Endothelial cell of umbilical vein (primary cell): ENCODE measurements around the gene SAC3D1. TPM values are rescaled to one million over a fixed set of nuclear protein-coding genes. Genes with fewer than 3 reads are reported as not detected.

Source experiments
- BruUV-seq: library from RNA; stranded (reverse); fragments of 400-500 nt; replicated peaks from 2 replicates; lab custom pipeline; 2021; lab: Mats Ljungman, UMichigan
- CTCF ChIA-PET: fragments of 300-600, 350-600 bp; sonication (Branson Sonifier 250); formaldehyde crosslinking; loops from one replicate; lab custom pipeline; 2021; ENCODE audit warnings: antibody characterized with exemption, inconsistent platforms; lab: Charles Lee
- POLR2A ChIA-PET: fragments of 300-600, 350-600 bp; sonication (Branson Sonifier 250); formaldehyde crosslinking; loops from one replicate; lab custom pipeline; 2021; ENCODE audit warnings: antibody characterized with exemption, inconsistent platforms; lab: Charles Lee
- DNase-seq: peaks from one replicate; pipeline ENCODE4 v3.0.0-alpha.2; 2011; ENCODE audit warnings: low read depth, low spot score
- FAIRE-seq: peaks from 2 replicates; lab custom pipeline; 2011; peaks lifted over from hg19 to GRCh38; lab: Jason Lieb, UNC
- H2AFZ ChIP-seq: 2 replicates; pipeline ENCODE4 v1.6.0; 2012; ENCODE audit warnings: low read depth, low read length, control low read depth, inconsistent platforms
- H3K27ac ChIP-seq: 2 replicates; pipeline ENCODE4 v1.5.1; 2011; ENCODE audit warnings: low read depth, mild to moderate bottlenecking, control low read depth, low read length, moderate library complexity; ENCODE audit not compliant: insufficient read depth
- H3K27me3 ChIP-seq, 2 experiments: 2 replicates each; pipeline versions ENCODE4 v1.6.0 to v1.6.1; 2011; ENCODE audit warnings: low read length in 2 of 2, mixed read lengths in 1 of 2; ENCODE audit not compliant: control insufficient read depth in 2 of 2, insufficient read depth in 2 of 2
- H3K36me3 ChIP-seq, 2 experiments: 2 replicates in 1 of 2; 3 replicates in 1 of 2; pipeline ENCODE4 v1.5.1; 2011; ENCODE audit warnings: low read length in 2 of 2, mild to moderate bottlenecking in 1 of 2, moderate library complexity in 1 of 2; ENCODE audit not compliant: control insufficient read depth in 2 of 2, insufficient read depth in 2 of 2; ENCODE audit errors: extremely low read depth in 1 of 2
- H3K4me1 ChIP-seq: 3 replicates; pipeline ENCODE4 v1.5.1; 2011; ENCODE audit warnings: mild to moderate bottlenecking, low read length; ENCODE audit not compliant: control insufficient read depth, insufficient read depth; ENCODE audit errors: extremely low read depth
- H3K4me2 ChIP-seq: 2 replicates; pipeline ENCODE4 v1.6.1; 2011; ENCODE audit warnings: low read length, control low read depth, mixed read lengths; ENCODE audit not compliant: insufficient read depth
- H3K4me3 ChIP-seq, 3 experiments: fragments of 200-600 bp in 1 of 3; sonication (generic), shearing (Covaris generic) in 1 of 3; replicated peaks in 1 of 3; 2 replicates each; pipeline ENCODE4 v1.5.1; 2011 to 2016; ENCODE audit warnings: control low read depth in 3 of 3, low read length in 3 of 3, mild to moderate bottlenecking in 2 of 3, inconsistent platforms in 1 of 3, low read depth in 1 of 3, moderate library complexity in 1 of 3; ENCODE audit not compliant: insufficient read depth in 1 of 3
- H3K79me2 ChIP-seq: 2 replicates; pipeline ENCODE4 v1.6.0; 2012; ENCODE audit warnings: low read length, inconsistent platforms; ENCODE audit not compliant: control insufficient read depth, insufficient read depth
- H3K9ac ChIP-seq: replicated peaks from 2 replicates; pipeline ENCODE3; 2011; ENCODE audit warnings: low read length, control low read depth; ENCODE audit not compliant: insufficient read depth; ENCODE audit errors: extremely low read depth
- H3K9me1 ChIP-seq: replicated peaks from 3 replicates; pipeline ENCODE4 v1.6.0; 2011; ENCODE audit warnings: mild to moderate bottlenecking, low read length; ENCODE audit not compliant: control insufficient read depth, insufficient read depth; ENCODE audit errors: extremely low read depth
- H3K9me3 ChIP-seq: replicated peaks from 2 replicates; pipeline ENCODE4 v1.5.1; 2012; ENCODE audit warnings: low read length, inconsistent platforms; ENCODE audit not compliant: control insufficient read depth, insufficient read depth
- H4K20me1 ChIP-seq: replicated peaks from 2 replicates; pipeline ENCODE3; 2011; ENCODE audit warnings: mild to moderate bottlenecking, low read length; ENCODE audit not compliant: control insufficient read depth, insufficient read depth; ENCODE audit errors: extremely low read depth
- EZH2 ChIP-seq: IDR thresholded peaks from 2 replicates; pipeline ENCODE4 v1.6.1; 2012; ENCODE audit warnings: borderline replicate concordance, low read depth, mild to moderate bottlenecking, moderate library complexity, low read length, inconsistent platforms; ENCODE audit not compliant: severe bottlenecking
- FOS ChIP-seq: IDR thresholded peaks from 2 replicates; pipeline ENCODE4 v1.6.1; 2011; ENCODE audit warnings: mild to moderate bottlenecking, low read length, moderate library complexity, borderline replicate concordance; ENCODE audit not compliant: insufficient read depth
- GATA2 ChIP-seq: IDR thresholded peaks from 2 replicates; pipeline ENCODE4 v1.7.0; 2011; ENCODE audit warnings: low read depth, mild to moderate bottlenecking, moderate library complexity, mixed read lengths, low read length; ENCODE audit not compliant: insufficient read length, insufficient read depth
- JUN ChIP-seq: IDR thresholded peaks from 2 replicates; pipeline ENCODE4 v1.6.1; 2011; ENCODE audit warnings: borderline replicate concordance, low read depth; ENCODE audit not compliant: insufficient read length, insufficient read depth
- MAX ChIP-seq: IDR thresholded peaks from 2 replicates; pipeline ENCODE4 v1.6.1; 2011; ENCODE audit not compliant: insufficient read depth, insufficient read length
- MYC ChIP-seq: IDR thresholded peaks from one replicate; pipeline ENCODE4 v1.6.1; 2011; ENCODE audit warnings: mild to moderate bottlenecking, low read depth, low read length
- POLR2A ChIP-seq: IDR thresholded peaks from 2 replicates; pipeline ENCODE4 v1.6.1; 2012; ENCODE audit warnings: low read depth, mild to moderate bottlenecking, control low read depth, low read length
- POLR2AphosphoS5 ChIP-seq: IDR thresholded peaks from 2 replicates; pipeline ENCODE4 v1.6.1; 2012; ENCODE audit warnings: low read depth, mild to moderate bottlenecking, control low read depth, low read length, moderate library complexity; ENCODE audit not compliant: insufficient read depth
- dilution Hi-C: fragments of 300-500 bp; cut with MboI; formaldehyde crosslinking; loops from one replicate; pipeline ENCODE4 v1.15.0; 2019; ENCODE audit warnings: low sequenced_read_pairs; ENCODE audit not compliant: extremely low pct_ligation_motif_present
- intact Hi-C: fragments of 100-400 bp; cut with micrococcal nuclease; formaldehyde crosslinking; loops from one replicate; pipeline ENCODE4 v1.10.0; 2022
- polyA plus RNA-seq, 4 experiments: library from polyadenylated mRNA; depleted of rRNA in 3 of 4; stranded (reverse) in 3 of 4; unstranded in 1 of 4; fragments of >200 nt; gene quantifications; 2 replicates each; pipeline versions ENCODE4 v1.2.1 to v1.2.3, GENCODE V29; 2011 to 2012; ENCODE audit warnings: missing spikeins in 1 of 4
- total RNA-seq: library from RNA; stranded (reverse); gene quantifications from 2 replicates; pipeline ENCODE4 v1.2.3, GENCODE V29; 2021
- TF ChIP-seq, protein P1 (sequence below), 2 donors: IDR thresholded peaks; 1 replicate in 1 of 2; 2 replicates in 1 of 2; pipeline ENCODE4 v1.5.1; 2011; ENCODE audit warnings: low read length in 2 of 2, mild to moderate bottlenecking in 2 of 2, moderate library complexity in 2 of 2, control low read depth in 1 of 2, inconsistent platforms in 1 of 2, low read depth in 1 of 2; ENCODE audit not compliant: insufficient read depth in 1 of 2; ENCODE audit errors: extremely low read depth in 1 of 2

SAC3D1 gene
- total and polyA plus RNA-seq, 2 donors (not counting 3 experiments of a cell fraction or from before 2014, with no cell fraction given) = 16.6 to 17.0 TPM

GRCh38 chr11:65017937-65018336 is 23.1 kb upstream of the SAC3D1 start:
- Histone ChIP-seq H2AFZ (no peak overlapping the region), H3K9me1 (no peaks in the 10 kb centered on the region), H3K27ac (no peak overlapping the region), H3K79me2 (peaks cover 2% of the 10 kb centered on the region), H3K9ac (no peak overlapping the region), H3K4me3 (no peak overlapping the region), H3K27me3 (no peaks in the 10 kb centered on the region), H3K9me3 (no peaks in the 10 kb centered on the region), H4K20me1 (no peaks in the 10 kb centered on the region), H3K4me1 (peaks cover 4% of the 10 kb centered on the region), H3K36me3 (peaks cover 0 to 4% of the 10 kb centered on the region in 2 experiments), H3K4me2 (no peak overlapping the region)
- CTCF ChIA-PET = interaction anchor here (1.2 kb wide), 1 partner anchor 15 kb away, joined by 3 read pairs; no protein-coding TSS in a partner anchor
- intact Hi-C loops = no loop called here
- no peak for FAIRE-seq
- BruUV-seq = no TSS peak
- dilution Hi-C loops = no loop called here
- TF ChIP-seq, protein P1, sequence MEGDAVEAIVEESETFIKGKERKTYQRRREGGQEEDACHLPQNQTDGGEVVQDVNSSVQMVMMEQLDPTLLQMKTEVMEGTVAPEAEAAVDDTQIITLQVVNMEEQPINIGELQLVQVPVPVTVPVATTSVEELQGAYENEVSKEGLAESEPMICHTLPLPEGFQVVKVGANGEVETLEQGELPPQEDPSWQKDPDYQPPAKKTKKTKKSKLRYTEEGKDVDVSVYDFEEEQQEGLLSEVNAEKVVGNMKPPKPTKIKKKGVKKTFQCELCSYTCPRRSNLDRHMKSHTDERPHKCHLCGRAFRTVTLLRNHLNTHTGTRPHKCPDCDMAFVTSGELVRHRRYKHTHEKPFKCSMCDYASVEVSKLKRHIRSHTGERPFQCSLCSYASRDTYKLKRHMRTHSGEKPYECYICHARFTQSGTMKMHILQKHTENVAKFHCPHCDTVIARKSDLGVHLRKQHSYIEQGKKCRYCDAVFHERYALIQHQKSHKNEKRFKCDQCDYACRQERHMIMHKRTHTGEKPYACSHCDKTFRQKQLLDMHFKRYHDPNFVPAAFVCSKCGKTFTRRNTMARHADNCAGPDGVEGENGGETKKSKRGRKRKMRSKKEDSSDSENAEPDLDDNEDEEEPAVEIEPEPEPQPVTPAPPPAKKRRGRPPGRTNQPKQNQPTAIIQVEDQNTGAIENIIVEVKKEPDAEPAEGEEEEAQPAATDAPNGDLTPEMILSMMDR (IDR thresholded peaks at IDR 0.05; ENCODE audit: extremely low read depth in 1 of 2, insufficient read depth in 1 of 2, low read depth in 1 of 2, low read length in 2 of 2) = no peak
- no peak for TF ChIP-seq GATA2
- TF ChIP-seq FOS = no peak
- no peak for TF ChIP-seq POLR2A
- TF ChIP-seq JUN = no peak
- TF ChIP-seq EZH2 = no peak
- no peak for TF ChIP-seq POLR2AphosphoS5
- TF ChIP-seq MYC = no peak
- TF ChIP-seq MAX = no peak
- POLR2A ChIA-PET = no interaction called here
- DNase-seq = no peak
